HG02763 (cell line): ENCODE data around the gene DOCK4.

Source experiments
- ATAC-seq: cut with Tn5 transposase; IDR thresholded peaks from one replicate; pipeline ENCODE4 v1.9.1; 2021; ENCODE audit warnings: mild to moderate bottlenecking, moderate library complexity; ENCODE audit not compliant: unreplicated experiment

The DOCK4 gene

DNA sequence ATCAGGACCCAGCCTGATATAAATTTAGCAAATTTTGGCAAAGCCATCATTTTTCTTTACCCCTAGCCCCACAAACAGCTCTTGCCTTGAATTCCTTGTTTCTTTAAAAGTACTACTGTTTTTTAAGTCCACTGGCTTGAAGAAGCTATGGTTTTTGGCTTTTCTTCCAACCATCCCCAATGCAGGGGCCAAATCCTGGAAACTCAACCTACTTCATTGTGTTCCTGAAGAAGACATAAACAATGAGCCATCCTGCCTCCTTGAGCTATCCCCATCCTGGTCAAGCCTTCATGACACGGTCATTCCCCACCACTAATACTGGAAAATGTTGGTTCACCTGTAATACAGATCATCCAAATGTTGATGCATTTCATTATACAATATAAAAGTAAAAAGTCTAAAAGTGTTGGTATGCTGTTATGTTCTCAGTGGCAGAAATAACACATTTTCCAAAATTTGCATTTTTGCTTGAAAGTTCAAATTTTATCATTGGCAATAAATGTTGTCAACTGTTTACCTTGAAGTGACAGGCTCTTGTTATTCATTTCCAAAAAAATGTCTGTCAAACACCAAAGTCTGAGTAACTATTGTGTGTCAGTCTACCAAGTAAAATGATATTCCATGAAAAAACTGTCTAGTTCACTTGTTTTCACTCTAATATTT lies 92.2 kb downstream of the DOCK4 start:
- no peak for ATAC-seq

DNA sequence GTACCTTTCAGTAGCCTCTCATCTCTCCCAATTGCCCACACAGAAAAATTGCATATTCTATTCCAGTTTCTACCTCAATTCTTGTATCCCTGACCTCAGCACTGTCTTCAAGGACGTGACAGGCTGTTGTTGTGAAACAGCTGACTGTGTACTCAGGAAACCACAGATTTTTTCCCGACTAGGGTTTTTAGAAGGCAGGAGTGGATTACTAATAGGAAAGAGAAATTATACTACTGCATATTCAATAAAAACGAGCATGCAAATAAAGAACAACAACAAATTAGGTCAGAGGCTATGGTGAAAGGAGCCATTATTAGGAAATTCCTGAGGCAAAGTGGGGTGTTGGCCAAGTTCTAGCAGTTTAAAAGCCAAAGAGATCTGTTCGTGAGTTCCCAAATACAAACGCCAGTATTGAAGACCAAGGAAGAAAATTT lies 93.4 kb downstream of the DOCK4 start:
- ATAC-seq = no peak

DNA sequence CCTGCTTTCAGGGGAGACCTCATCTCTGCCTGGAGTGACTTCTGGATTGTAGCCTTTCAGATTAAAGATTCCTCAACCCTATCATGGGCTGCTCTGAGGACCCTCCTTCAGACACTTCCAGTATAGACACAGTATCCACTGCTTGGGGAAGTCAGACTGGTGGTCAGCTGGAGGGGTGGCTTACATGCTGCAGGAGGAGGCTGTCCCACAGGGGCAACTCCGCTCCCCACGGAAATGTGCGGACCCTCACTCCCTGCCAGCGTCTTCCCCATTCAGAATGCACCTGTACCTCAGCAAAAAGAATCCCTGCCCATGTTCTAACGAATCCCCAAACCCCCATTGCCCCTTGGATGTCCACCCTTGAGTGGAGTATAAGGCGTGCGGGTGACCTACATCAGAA lies 95.5 kb downstream of the DOCK4 start:
- no peak for ATAC-seq

DNA sequence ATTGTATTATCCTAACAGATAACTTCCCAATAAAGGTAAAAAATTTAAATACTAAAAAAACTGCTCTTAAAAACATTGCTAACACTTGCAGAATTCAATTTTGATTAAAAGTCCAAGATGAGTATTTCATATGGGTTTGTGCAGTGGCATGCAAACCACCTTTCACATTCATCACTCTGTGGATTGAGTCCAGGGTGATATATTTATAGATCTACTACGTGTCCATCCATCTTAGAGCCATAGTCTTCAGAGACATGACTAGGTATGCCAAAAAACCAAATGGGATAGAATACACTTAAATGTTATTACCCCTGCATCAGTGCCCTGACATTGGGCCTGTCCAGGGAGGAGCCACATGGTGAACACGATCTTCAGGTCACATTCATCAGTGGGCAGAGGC lies 96.0 kb downstream of the DOCK4 start:
- ATAC-seq = no peak

DNA sequence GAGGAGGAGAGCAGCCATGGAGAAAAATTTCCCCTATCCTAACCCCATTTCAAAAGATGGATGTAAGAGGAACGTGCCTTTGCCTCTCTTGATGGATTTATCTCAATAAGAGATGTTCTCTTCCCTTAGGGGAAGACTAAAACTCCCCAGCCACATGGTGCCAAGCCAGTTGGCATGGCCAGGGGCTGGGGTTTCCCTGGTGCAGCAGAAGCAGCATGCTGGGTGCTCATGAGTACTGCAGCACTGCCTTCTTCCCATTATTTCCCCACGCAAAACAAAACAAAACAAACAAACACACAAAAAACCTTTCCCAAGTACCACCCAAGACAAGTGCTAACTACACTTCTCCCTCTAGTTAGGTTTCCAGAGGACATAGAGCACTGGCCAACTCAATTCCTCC lies 97.2 kb downstream of the DOCK4 start:
- ATAC-seq = no peak

DNA sequence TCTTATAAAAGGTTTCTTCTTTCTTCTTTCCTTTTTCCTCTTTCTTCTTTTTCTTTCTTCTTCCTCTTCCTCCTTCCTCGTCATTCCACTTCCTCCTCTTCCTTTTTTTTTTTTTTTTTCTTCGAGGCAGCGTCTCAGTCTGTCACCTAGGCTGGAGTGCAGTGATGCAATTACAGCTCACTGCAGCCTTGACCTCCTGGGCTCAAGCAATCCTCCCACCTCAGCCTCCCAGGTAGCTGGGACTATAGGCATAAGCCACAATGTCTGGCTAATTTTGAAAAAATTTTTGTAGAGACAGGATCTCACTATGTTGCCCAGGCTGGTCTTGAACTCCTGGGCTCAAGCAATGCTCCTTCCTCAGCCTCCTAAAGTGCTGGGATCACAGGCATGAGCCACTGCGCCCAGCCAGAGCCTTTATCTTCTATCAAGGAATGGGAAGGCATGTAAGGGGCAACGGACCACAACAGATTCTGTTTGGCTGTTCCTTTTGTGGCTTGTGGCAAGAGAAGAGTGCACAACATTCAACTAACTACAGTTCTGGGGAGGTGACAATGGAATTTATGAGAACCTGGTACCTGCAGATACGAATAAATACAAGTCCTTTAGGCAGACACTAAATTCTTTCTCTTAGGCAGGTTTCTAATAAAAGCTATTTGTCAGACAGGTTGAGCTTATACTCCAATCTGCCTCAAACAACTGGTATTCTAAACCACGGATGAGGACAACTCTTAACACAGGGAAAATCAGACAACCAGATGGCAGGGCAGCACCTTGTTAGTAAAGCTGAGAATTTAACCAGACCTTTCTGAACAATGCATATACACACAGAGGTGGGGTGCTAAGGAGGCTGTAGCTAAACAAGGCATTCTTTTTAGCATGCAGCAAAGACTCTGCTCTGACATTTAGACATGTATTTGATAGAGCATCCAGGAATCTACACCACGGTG lies 100.3 kb downstream of the DOCK4 start:
- no peak for ATAC-seq

DNA sequence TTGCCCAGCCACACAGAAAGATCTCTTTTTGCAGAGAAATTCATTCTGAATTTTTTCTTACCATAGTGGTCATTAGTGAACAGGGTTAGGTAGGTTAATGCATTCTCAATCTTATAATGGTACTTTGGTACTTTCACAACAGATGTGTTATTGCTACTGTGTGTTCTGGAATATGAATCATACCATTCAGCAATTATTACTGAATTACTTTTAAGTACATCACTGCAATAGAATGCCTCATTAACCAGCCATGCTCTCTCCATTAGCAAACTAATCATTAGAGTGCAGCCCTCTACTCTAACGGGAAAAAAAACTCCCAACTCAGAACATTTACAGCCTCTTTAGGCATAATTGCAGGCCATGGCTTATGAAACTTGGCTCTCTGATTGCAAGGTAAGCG lies 102.1 kb downstream of the DOCK4 start:
- no peak for ATAC-seq

DNA sequence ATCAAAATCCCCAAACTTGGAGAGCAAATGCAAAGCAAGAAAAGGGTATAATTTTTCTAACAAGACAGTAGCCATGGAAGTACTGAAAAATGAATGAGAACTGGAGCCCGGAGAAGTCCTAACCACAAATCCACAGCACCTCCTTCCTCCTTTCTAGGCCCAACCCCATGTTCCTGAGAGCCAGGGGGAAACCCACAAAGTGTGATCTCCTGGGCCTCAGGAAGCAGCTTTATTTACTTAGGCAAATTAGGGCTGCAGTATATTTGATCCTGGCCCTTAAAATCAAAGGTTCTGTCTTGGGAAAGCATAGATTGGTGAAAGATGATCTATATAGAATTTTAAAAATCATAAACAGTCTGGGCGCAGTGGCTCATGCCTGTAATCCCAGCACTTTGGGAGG lies 103.0 kb downstream of the DOCK4 start:
- ATAC-seq = no peak

DNA sequence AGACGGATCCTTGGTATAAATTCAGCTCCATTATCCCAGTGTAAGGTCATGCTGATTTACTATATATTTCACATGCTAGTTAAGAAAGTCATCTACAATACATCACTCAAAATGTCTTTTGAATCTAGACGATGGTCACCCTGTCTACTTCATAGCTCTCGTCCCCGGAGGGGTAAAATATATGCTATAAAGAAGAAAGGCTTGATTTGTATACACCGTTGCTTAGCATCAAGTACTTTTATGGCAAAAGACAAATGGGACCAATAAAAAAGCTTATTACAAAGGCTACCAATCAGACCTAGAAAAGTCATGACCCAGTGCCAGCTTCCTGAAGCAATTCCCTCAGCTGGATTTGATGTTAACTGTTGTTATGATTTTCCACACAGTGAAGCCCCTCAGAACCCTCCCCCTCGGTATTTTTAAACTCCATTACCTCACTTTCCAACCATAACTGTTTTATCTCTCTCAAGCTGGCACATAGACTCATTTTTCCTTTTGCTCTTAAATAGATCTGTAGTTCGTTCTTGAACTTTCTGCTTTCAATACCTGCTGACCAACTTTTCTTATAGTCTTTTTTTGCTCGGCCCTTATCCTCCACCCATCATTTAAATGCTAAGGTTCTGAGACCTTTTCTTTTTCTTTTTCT lies 104.9 kb downstream of the DOCK4 start:
- ATAC-seq = no peak

DNA sequence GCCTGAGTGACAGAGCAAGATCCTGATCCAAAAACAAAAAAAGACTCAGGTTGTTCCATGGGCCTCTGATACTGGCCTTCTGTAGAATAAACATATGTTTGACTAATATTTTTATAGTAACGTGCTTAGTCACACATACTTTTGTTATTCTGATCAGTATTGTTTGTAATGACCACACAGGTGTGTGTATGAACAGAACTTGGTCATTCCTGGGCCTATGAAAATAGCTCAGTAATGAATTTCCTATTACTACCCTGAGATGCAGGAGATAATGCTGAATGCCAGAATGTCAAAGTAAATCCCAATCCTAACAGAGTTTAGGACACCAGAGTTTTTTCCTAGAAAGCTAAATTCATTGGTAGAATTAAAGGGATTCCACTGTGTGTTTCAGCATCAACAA lies 108.7 kb downstream of the DOCK4 start:
- ATAC-seq = no peak

DNA sequence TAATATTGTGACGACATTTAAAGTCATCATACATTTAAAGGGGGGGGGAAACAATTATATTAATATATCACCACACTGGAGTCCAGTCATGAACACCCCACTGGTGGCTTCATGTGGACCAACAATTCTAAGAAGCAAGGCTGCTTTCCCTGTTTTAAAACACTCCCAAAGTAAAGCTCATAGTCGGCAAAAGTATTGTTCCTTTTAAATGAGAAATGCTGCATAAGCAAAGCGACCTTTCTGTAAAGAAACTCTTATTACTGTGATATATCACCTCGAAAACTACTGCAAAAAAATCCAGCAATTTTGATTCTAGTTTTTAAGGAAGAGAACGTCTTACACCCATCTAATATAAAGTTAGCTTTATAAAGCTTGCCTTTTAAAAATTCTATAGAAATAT lies 112.8 kb downstream of the DOCK4 start:
- ATAC-seq = no peak

DNA sequence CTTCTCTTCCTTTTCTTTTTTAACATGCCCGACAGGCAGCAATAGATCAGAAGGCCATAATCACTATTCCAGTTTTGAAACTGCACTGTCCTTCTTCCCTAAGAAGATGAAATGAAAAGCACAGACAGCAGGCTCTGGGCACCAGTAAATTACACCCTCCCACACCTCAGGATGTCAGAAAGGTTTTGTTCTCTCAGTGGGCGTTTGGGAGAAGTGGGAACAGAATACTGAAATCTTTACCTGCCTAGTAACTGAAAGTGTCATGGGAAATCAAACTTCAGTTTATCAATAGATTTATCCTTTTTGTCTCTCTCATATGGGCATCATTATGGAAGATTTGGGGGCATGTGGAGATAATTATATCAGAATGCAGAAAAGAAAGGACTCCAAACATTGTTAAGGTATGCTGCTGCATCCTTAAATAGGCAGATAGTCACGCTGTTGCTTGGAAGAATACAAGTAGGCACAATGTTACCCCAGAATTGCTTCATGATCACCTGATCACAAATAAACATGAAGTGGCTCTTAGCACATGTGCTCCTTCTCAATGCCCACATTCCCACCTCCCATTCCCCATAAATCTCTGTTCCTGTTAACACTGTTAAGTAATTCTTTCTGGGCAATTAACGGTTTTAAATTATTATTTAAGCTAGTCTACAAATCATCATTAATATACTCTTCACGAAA lies 113.3 kb downstream of the DOCK4 start:
- no peak for ATAC-seq

DNA sequence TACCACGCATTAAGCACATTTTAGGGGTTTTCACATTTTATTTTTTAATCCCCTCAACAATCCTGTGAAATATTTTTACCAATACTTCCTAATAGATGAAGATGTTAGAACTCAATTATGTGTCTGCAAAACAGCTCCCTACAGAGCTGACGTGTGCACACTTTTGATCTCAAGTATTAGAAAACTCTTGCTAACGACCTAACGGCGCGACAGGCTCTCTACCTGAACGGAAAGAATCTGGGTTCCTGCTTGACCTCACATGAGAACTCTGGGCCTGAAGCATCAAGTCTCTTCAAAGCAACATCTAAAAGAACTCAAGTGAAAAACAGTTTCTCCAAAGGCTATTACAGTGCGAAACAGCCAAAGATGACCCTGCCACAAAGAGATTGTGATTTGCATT lies 113.9 kb downstream of the DOCK4 start:
- no peak for ATAC-seq

DNA sequence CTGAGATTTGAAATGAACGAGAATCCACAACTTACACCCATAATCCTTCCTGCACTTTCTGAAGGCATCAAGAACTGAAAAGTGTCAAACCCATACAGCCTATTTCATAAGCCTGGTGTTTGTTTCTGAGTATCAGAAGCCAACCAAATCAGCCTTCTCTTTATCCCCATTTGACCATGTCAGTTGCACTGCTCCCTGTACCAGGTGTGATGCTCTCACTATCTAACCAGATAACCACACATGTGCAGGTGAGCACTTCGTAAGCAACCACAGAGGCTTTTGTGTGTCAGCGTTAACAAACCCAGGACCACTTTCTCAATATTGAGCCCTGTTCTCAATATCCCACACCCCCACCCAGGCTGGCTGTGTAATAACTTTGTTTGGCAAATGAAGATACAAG lies 114.4 kb downstream of the DOCK4 start:
- ATAC-seq = no peak

DNA sequence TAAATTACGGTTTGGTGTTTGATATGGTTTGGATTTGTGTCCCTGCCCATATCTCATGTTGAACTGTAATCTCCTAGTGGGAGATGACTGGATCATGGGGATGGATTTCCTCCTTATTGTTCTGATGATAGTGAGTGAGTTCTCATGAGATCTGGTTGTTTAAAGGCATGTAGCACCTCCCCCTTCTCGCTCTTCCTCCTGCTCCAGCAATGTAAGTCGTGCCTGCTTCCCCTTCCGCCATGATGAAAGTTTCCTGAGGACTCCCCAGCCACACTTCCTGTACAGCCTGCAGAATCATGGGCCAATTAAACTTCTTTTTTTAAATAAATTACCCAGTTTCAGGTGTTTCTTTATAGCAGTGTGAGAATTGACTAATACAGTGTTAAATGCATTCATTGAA lies 116.6 kb downstream of the DOCK4 start:
- ATAC-seq = no peak

DNA sequence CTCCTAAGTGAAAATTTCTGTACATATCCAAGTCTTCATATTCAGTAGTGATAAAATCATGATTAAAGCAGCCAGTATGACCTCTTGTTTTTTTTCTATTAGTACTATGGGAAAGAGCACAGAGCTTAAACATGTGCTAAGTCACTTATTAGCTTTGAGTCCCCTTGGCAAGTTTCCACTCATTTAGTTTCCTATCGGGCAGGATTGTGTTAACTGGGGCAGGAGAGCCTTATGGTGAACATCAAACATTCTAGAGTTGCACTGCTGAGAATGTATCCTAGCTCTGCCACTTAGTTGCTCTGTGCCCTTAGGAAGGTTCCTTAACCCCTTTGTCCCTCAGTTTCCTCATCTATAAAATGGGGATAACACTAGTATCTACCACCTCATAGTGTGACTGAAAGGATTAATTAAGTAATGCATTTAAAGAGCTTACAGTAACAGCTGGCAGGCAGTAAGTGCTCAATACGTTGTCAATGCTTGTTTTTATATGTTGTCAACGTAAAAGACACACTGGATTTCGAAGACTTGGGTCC lies 117.6 kb downstream of the DOCK4 start:
- no peak for ATAC-seq

DNA sequence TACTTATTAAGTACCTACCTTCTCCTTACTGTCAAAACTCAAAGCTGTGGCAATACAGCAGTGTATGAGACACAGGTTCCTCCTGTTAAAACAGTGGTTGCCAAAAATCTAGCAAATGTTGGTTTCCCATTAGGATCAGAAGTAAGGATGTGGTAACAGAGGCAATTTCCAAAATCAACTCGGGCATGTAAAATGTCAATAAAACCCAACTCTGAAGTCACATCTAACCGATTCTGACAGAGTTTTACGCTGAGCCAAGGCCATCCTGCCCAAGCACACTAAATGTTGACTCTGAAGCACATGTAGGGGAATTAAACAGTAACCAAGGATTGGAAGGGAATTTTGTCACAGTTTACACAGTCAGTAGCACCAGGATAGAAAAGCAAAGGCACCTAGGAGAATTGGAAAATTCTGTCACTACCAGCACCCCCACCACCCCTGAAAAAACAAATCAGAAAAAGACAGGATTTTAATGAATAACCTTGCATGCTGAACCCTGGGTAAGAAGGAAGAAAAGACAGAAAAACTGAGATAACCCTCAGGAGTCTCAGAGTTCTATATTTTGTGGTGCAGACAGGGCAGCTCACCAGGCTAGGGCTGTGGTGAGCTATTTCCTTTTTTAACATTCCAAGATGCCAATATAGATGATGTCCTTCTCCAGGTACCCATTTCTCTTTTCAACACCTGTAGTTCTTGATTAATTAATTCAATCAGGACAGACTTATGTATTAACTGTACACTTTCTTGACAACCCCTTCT lies 119.5 kb downstream of the DOCK4 start:
- no peak for ATAC-seq

DNA sequence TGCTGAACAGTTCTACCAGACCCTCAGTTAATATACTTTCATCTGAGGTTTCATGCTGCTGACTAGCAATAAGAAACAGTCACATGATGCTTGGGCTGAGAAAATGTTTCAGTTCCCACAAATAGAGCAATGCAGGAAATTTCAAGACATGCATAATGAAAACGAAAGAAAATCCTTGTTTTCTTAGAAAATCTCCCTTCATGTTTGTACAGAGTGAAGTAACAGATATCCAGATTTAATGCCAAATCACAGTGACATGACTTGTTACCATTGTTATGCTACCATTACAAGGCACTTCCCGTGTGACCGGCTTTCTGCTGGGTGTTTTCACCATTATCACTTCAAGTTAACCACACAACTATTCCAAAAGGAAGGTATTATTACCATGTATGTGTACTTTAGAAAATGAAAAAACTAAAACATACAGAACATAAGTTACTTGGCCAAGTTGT lies 121.7 kb downstream of the DOCK4 start:
- ATAC-seq = peak; percentile 47

DNA sequence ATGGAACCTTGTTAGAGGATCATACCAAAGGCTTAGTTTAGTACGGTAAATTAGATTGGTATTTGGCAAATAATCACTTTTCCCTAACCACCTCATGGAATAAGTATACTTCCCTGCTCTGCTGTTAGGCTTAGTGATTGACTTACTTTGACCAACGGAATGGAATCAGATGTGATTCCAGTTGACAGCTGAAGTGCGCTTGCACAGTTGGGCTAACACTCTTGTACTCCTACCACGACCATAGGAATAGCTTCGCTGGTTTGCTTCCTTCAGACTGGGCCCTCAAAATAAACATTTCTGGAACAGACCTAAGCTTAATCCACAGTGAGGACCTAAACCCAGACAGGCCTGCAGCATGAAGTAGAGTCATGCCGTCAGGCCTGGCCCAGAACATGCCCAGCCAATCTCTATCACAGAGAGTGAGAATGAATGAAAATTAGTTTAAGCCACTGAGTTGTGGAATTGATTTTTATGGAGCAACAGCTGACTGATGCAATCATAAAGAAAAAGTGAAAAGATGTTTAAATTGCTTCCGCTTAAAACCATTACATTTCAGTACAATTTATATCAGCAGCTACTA lies 122.3 kb downstream of the DOCK4 start:
- no peak for ATAC-seq

DNA sequence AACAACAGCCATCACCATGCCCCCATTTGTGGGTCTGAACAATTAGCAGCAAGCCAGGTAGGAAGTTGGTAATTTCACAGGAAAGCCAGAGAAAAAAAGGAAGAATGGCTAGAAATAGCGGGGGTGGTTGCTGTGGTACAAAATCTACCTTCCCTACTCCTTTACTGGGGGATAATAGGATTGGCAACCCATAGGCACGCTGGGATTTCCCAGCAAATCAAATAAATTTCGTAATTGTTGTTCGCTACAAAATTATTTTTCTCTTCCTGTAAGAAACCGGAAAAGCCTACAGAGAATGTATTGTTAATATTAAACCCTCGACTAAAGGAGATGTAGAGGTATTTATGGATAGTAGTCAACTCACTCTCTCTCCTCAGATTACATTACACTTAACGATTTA lies 123.9 kb downstream of the DOCK4 start:
- no peak for ATAC-seq
